Measurements from ENCODE around the gene LTB4R2.

DNA sequence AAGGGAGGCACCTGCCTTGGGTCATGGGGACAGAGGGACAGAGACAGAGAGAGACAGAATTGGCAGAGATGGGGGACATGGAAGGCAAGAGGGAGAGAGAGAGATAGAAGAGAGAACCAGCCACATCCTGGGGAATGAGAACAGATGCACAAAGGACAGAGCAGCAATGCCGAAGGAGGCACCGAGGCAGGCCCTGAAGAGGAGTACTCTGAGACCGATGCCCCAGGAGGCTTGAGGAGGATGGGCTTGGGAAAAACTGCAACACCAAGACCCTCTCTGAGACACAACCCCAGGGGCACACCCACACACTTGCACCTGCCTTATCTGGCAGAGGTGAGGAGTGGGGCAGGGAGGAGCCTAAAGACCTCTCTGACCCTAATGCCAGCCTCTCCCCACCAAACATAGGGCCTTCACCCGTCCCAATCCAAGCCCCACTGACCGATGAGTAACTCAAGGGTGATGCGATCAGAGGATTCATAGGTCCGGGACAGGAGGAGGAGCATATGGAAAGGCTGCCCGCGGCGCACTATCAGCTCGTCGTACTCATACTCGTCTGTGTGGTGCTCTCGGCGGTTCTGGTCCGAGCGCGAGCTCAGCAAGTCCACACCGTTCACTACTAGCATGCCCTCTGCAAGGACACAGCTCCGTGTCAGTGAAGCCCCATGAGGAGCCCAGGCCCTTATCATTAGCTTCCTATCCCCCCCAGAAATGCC, 48.5 kb upstream of the LTB4R2 start:
- TF ChIP-seq EZH2 (IDR thresholded peaks at IDR 0.05; ENCODE audit: borderline replicate concordance, low read length): no peak
- TF ChIP-seq, protein P1, sequence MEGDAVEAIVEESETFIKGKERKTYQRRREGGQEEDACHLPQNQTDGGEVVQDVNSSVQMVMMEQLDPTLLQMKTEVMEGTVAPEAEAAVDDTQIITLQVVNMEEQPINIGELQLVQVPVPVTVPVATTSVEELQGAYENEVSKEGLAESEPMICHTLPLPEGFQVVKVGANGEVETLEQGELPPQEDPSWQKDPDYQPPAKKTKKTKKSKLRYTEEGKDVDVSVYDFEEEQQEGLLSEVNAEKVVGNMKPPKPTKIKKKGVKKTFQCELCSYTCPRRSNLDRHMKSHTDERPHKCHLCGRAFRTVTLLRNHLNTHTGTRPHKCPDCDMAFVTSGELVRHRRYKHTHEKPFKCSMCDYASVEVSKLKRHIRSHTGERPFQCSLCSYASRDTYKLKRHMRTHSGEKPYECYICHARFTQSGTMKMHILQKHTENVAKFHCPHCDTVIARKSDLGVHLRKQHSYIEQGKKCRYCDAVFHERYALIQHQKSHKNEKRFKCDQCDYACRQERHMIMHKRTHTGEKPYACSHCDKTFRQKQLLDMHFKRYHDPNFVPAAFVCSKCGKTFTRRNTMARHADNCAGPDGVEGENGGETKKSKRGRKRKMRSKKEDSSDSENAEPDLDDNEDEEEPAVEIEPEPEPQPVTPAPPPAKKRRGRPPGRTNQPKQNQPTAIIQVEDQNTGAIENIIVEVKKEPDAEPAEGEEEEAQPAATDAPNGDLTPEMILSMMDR (IDR thresholded peaks at IDR 0.05; ENCODE audit: low read length): no peak

All from OCI-LY1 (cell line).